Measurements from ENCODE around the gene GTPBP6. TPM values are rescaled to one million over a fixed set of nuclear protein-coding genes. Genes with fewer than 3 reads are reported as not detected.

GTPBP6 gene
- total and polyA plus RNA-seq, 8 donors, result 19.8 to 73.9 (median 43.1) TPM

GRCh38 chrX:312621-313331 lies 5.8 kb downstream of the GTPBP6 start:
- peaks cover 53 to 87% (median 82%) of the 10 kb centered on the region in 4 donors for H3K36me3 ChIP-seq
- no peak overlapping the region for H3K27ac ChIP-seq
- H3K4me3 ChIP-seq, result no peak overlapping the region
- DNase-seq, result no peak
- no peaks in the 10 kb centered on the region for H3K9me3 ChIP-seq
- no peaks in the 10 kb centered on the region for H3K27me3 ChIP-seq
- WGBS, 5 donors, result 94 to 97% (median 95%) methylated on average over 32 to 54 of the region's 54 CpGs
- TF ChIP-seq POLR2A (IDR thresholded peaks at IDR 0.05), result no peak
- TF ChIP-seq, protein P1, sequence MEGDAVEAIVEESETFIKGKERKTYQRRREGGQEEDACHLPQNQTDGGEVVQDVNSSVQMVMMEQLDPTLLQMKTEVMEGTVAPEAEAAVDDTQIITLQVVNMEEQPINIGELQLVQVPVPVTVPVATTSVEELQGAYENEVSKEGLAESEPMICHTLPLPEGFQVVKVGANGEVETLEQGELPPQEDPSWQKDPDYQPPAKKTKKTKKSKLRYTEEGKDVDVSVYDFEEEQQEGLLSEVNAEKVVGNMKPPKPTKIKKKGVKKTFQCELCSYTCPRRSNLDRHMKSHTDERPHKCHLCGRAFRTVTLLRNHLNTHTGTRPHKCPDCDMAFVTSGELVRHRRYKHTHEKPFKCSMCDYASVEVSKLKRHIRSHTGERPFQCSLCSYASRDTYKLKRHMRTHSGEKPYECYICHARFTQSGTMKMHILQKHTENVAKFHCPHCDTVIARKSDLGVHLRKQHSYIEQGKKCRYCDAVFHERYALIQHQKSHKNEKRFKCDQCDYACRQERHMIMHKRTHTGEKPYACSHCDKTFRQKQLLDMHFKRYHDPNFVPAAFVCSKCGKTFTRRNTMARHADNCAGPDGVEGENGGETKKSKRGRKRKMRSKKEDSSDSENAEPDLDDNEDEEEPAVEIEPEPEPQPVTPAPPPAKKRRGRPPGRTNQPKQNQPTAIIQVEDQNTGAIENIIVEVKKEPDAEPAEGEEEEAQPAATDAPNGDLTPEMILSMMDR (IDR thresholded peaks at IDR 0.05), result no peak
- no peak for TF ChIP-seq EP300 (IDR thresholded peaks at IDR 0.05)
- TF ChIP-seq POLR2AphosphoS5 (IDR thresholded peaks at IDR 0.05), result no peak
- peaks cover 0 to 16% (median 13%) of the 10 kb centered on the region in 4 donors for H3K4me1 ChIP-seq
- intact Hi-C loops (cut with DNase I; ENCODE audit: low total_unique reads), result no loop called here

- Histone ChIP-seq H3K4me3 (no peak overlapping the region), H3K27ac (no peak overlapping the region), H3K9me3 (no peaks in the 10 kb centered on the region), H3K36me3 (peaks cover 63 to 92% (median 89%) of the 10 kb centered on the region in 4 donors), H3K4me1 (peaks cover 0 to 2% (median under 1%) of the 10 kb centered on the region in 4 donors), H3K27me3 (no peaks in the 10 kb centered on the region)
- intact Hi-C loops (cut with DNase I; ENCODE audit: low total_unique reads), result no loop called here
- 95 to 98% (median 96%) methylated on average over 59 to 69 of the region's 69 CpGs for WGBS, 5 donors
- TF ChIP-seq, protein P1 (IDR thresholded peaks at IDR 0.05), result no peak
- TF ChIP-seq EP300 (IDR thresholded peaks at IDR 0.05) (no peak), POLR2AphosphoS5 (IDR thresholded peaks at IDR 0.05) (no peak), POLR2A (IDR thresholded peaks at IDR 0.05) (no peak)
- DNase-seq, result no peak
These were observed 7.2 kb downstream of the GTPBP6 start for GRCh38 chrX:311156-312129.

DNA sequence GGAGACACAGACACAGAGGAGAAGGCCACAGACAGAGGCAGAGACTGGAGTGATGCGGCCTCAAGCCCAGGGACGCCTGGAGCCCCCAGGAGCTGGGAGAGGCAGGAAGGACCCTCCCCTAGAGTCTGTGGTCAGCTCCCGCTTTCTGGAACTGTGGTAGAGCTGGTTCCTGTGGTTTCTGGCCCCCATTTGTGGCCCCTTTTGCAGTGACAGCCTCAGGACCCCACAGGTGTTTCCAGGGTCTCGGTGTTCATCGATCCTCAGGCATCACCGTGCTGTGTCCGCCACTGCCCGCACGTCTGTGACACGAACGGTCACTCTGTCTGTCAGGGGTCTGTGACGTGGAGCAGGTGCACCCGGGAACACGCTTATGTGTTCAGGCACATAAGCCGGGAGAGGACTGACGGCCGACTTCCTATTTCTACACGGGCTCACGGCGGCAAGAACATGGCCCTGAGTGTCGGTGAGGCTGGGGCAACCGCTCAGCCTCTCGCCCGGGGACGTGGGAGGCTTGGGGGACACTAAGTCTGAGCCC lies 7.9 kb downstream of the GTPBP6 start:
- intact Hi-C loops (cut with DNase I; ENCODE audit: low total_unique reads), result no loop called here
- Histone ChIP-seq H3K4me3 (no peak overlapping the region), H3K4me1 (no peaks in the 10 kb centered on the region), H3K27me3 (no peaks in the 10 kb centered on the region), H3K36me3 (peaks cover 67 to 97% (median 93%) of the 10 kb centered on the region in 4 donors), H3K9me3 (peaks cover 0 to 3% (median 0%) of the 10 kb centered on the region in 4 donors), H3K27ac (no peak overlapping the region)
- 90 to 95% (median 94%) methylated on average over 19 to 25 of the region's 25 CpGs for WGBS, 5 donors
- no peak for DNase-seq
- TF ChIP-seq POLR2AphosphoS5 (IDR thresholded peaks at IDR 0.05) (no peak), EP300 (IDR thresholded peaks at IDR 0.05) (no peak), POLR2A (IDR thresholded peaks at IDR 0.05) (no peak)
- TF ChIP-seq, protein P1 (IDR thresholded peaks at IDR 0.05), result no peak
